ENCODE data around the gene XPNPEP1. TPM values are rescaled to one million over a fixed set of nuclear protein-coding genes. Genes with fewer than 3 reads are reported as not detected.

Gene XPNPEP1
- total RNA-seq, 1 donor from 2014 or later: 35.7 TPM

DNA sequence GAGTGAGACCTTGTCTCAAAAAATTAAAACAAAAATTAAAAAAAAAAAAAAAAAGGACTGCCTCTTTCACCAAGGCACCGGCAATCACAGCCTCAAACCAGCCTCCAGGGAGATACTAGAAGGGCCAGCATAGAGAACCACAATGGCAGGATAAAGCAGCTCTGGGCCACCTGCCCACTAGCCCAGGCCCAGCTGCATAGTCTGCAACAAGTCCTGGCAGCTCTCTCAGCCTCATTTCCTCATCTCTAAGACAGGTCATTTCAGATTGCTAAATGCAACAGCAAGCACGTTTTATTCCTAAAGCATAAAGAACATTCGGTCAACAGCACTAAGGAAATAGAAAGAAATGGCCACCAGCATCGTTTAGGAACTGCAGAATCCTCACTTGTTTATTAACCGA lies 28.8 kb downstream of the XPNPEP1 start:
- Histone ChIP-seq H3K4me1 (peaks cover 97% of the 10 kb centered on the region), H3K27me3 (ENCODE audit: low read depth) (no peaks in the 10 kb centered on the region), H3K27ac (replicated peaks) (peak overlapping the region; percentile 84), H3K36me3 (peaks cover 10% of the 10 kb centered on the region), H3K4me3 (peak overlapping the region; percentile 10), H3K9me3 (replicated peaks) (no peaks in the 10 kb centered on the region)
- TF ChIP-seq, protein P1, sequence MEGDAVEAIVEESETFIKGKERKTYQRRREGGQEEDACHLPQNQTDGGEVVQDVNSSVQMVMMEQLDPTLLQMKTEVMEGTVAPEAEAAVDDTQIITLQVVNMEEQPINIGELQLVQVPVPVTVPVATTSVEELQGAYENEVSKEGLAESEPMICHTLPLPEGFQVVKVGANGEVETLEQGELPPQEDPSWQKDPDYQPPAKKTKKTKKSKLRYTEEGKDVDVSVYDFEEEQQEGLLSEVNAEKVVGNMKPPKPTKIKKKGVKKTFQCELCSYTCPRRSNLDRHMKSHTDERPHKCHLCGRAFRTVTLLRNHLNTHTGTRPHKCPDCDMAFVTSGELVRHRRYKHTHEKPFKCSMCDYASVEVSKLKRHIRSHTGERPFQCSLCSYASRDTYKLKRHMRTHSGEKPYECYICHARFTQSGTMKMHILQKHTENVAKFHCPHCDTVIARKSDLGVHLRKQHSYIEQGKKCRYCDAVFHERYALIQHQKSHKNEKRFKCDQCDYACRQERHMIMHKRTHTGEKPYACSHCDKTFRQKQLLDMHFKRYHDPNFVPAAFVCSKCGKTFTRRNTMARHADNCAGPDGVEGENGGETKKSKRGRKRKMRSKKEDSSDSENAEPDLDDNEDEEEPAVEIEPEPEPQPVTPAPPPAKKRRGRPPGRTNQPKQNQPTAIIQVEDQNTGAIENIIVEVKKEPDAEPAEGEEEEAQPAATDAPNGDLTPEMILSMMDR (IDR thresholded peaks at IDR 0.05; ENCODE audit: borderline replicate concordance): no peak
- intact Hi-C loops (cut with micrococcal nuclease): no loop called here
- DNase-seq: peak; percentile 83

DNA sequence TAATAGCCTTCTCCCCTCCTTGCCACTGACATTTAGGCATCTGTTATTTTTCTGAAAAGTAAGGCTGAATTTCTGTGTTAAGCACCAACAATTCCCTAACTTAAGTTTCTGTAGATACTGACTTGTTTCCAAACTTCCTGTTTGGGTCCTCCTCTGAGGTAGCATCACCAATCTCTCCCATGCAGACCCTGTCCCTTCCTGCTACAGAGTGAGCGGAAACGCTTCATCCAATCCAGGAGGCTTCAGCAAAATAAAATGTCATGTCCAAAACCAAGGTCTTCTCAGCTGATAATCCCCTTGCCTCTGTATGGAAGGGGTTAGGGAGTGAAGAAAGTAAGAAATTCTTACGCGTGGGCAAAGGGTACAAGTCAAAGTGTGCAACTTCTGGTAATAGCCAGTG lies 29.9 kb downstream of the XPNPEP1 start:
- Histone ChIP-seq H3K36me3 (peaks cover 13% of the 10 kb centered on the region), H3K27ac (replicated peaks) (peak overlapping the region; percentile 84), H3K4me3 (no peak overlapping the region), H3K27me3 (ENCODE audit: low read depth) (no peaks in the 10 kb centered on the region), H3K4me1 (peaks cover 91% of the 10 kb centered on the region), H3K9me3 (replicated peaks) (no peaks in the 10 kb centered on the region)
- intact Hi-C loops (cut with micrococcal nuclease): no loop called here
- TF ChIP-seq, protein P1 (IDR thresholded peaks at IDR 0.05; ENCODE audit: borderline replicate concordance): no peak
- no peak for DNase-seq

DNA sequence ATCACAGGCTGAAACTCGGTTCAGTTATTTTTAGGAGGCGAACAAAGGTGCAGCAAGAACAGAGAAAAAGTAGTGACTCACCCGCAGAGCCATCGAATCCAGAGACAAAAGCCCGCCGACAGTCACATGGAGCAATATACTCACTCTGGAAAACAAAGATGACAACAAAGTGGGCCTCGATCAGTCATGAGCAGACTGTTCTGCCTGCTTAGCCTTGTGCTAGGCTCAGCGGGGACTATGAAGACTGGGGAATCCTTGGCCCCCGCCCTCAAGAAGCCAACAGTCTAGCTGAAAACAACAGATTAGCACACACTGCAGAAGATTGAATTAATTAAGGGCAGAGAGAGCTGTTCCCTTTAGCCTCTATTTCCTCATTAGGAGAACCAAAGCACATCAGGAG lies 30.4 kb downstream of the XPNPEP1 start:
- intact Hi-C loops (cut with micrococcal nuclease): no loop called here

GRCh38 chr10:109892117-109892516 lies 31.2 kb downstream of the XPNPEP1 start:
- peaks cover 81% of the 10 kb centered on the region for H3K4me1 ChIP-seq
- intact Hi-C loops (cut with micrococcal nuclease): no loop called here

More for the DNA sequence above, 30.4 kb downstream of the XPNPEP1 start:
- peaks cover 86% of the 10 kb centered on the region for H3K4me1 ChIP-seq
- no peak overlapping the region for H3K4me3 ChIP-seq
- H3K27ac ChIP-seq (replicated peaks): peak overlapping the region; percentile 84
- no peak for DNase-seq
- H3K27me3 ChIP-seq (ENCODE audit: low read depth): no peaks in the 10 kb centered on the region
- peaks cover 17% of the 10 kb centered on the region for H3K36me3 ChIP-seq
- TF ChIP-seq, protein P1 (IDR thresholded peaks at IDR 0.05; ENCODE audit: borderline replicate concordance): no peak
- no peaks in the 10 kb centered on the region for H3K9me3 ChIP-seq (replicated peaks)

DNA sequence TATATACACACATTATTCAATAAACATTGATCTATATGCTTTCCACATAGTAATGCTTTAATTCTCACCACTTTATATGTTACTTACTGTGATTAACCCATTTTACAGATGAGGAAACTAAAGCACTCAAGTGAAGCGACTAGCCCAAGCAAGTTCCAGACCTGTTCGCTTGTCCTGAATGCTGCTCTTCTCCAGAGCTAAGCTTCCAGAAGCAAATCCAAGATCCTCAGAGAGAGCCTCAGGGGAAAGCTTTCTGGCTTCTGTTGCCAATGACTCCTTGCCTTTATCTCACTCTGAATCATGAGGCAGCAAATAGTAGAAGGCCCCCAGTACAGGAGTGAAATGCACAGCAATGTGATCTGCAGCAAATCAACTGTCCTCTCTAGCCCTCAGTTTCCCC lies 32.2 kb downstream of the XPNPEP1 start:
- no peak for DNase-seq
- Histone ChIP-seq H3K9me3 (replicated peaks) (no peaks in the 10 kb centered on the region), H3K36me3 (peaks cover 29% of the 10 kb centered on the region), H3K4me3 (no peak overlapping the region), H3K27me3 (ENCODE audit: low read depth) (no peaks in the 10 kb centered on the region), H3K27ac (replicated peaks) (peak overlapping the region; percentile 84), H3K4me1 (peaks cover 82% of the 10 kb centered on the region)
- TF ChIP-seq, protein P1 (IDR thresholded peaks at IDR 0.05; ENCODE audit: borderline replicate concordance): no peak
- intact Hi-C loops (cut with micrococcal nuclease): no loop called here

More at GRCh38 chr10:109892117-109892516, 31.2 kb downstream of the XPNPEP1 start:
- H3K27me3 ChIP-seq (ENCODE audit: low read depth): no peaks in the 10 kb centered on the region
- H3K4me3 ChIP-seq: no peak overlapping the region
- DNase-seq: no peak
- TF ChIP-seq, protein P1 (IDR thresholded peaks at IDR 0.05; ENCODE audit: borderline replicate concordance): no peak
- no peaks in the 10 kb centered on the region for H3K9me3 ChIP-seq (replicated peaks)
- peaks cover 25% of the 10 kb centered on the region for H3K36me3 ChIP-seq
- peak overlapping the region; percentile 84 for H3K27ac ChIP-seq (replicated peaks)
